HepG2 (cell line): Measurements from ENCODE around the gene TXN2. TPM values are rescaled to one million over a fixed set of nuclear protein-coding genes. Genes with fewer than 3 reads are reported as not detected.

Experiments
- ARID2 ChIP-seq: sonication (generic); formaldehyde crosslinking; IDR thresholded peaks from 2 replicates; pipeline ENCODE4 v1.8.1; 2022; ENCODE audit warnings: mild to moderate bottlenecking, missing genetic modification reagents, borderline replicate concordance
- GTF2F1 ChIP-seq: fragments of 150-350 bp; IDR thresholded peaks from 2 replicates; pipeline ENCODE4 v1.6.1; 2014; ENCODE audit warnings: low read length
- KLF9 ChIP-seq: IDR thresholded peaks from 2 replicates; pipeline ENCODE4 v1.6.1; 2016; ENCODE audit warnings: low read depth
- RFX3 ChIP-seq: IDR thresholded peaks from 2 replicates; pipeline ENCODE4 v1.6.1; 2016; ENCODE audit warnings: missing biosample characterization, missing genetic modification reagents
- ZNF232 ChIP-seq: sonication (generic); formaldehyde crosslinking; IDR thresholded peaks from 2 replicates; pipeline ENCODE4 v1.4.0; 2020; ENCODE audit warnings: missing genetic modification reagents, borderline replicate concordance
- ZSCAN20 ChIP-seq: sonication (generic); formaldehyde crosslinking; IDR thresholded peaks from 2 replicates; pipeline ENCODE4 v1.4.0; 2020; ENCODE audit warnings: missing genetic modification reagents, mild to moderate bottlenecking, borderline replicate concordance
- polyA plus RNA-seq, 8 experiments: library from polyadenylated mRNA; depleted of rRNA in 3 of 8; stranded (reverse) in 7 of 8; unstranded in 1 of 8; fragments of >200 nt; fragmentation: Illumina TruSeq in 4 of 8; extraction: Trizol in 4 of 8; gene quantifications; 2 replicates each; pipeline versions ENCODE4 v1.2.1 to v1.2.3, GENCODE V29; 2011 to 2016; ENCODE audit warnings: low read depth in 4 of 8, missing spikeins in 1 of 8, mixed read lengths in 1 of 8; ENCODE audit not compliant: insufficient read depth in 1 of 8
- total RNA-seq, 5 experiments: library from RNA; depleted of rRNA; stranded (reverse); fragments of >200 nt; fragmentation: Illumina TruSeq; extraction: Trizol; gene quantifications; 2 replicates each; pipeline ENCODE4 v1.2.3, GENCODE V29; 2016; ENCODE audit warnings: low read depth in 1 of 5
- TF ChIP-seq, protein P1 (sequence below): sonication (generic); formaldehyde crosslinking; IDR thresholded peaks from 2 replicates; pipeline ENCODE4 v1.9.0; 2021; ENCODE audit warnings: missing genetic modification reagents, borderline replicate concordance
- TF ChIP-seq, protein P2 (sequence below): sonication (generic); formaldehyde crosslinking; IDR thresholded peaks from 2 replicates; pipeline ENCODE4 v1.4.0; 2020; ENCODE audit warnings: missing genetic modification reagents, mild to moderate bottlenecking, borderline replicate concordance

Gene TXN2
- total and polyA plus RNA-seq, 2 of the 13 experiments (the other 11 are each of a cell fraction or from before 2014, with no cell fraction given), result 41.4 to 109 TPM

DNA sequence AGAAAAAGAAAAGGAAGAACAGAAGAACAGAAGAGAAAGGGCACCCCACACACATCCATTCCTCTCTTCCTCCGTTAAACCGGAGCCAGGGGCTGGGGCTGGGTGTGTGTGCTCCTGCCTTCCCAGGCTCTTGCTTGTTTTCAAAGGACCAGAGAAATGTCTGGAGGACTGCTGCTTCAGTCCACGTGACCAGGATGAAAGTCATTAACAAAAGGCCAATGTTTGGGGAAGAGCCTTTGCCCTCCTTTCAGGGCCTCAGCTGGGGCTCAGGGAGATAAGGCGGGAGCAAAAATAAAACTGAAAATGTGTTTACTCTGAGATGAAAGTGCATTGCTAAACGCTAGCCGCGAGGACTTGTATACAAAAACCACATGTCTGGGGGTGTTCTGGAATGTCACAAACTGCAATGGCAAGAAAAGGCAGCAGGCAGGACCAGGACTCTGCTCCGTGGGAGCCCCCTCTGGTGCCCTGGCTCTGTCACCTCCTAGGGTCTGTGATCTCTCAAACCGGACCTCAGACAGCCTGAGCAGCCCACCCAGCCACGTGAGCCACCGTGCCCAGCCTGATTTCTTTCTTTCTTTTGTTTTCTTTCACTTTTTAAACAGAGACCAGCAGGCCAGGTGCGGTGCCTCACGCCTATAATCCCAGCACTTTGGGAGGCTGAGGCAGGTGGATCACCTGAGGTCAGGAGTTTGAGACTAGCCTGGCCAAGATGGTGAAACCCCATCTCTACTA is 62.1 kb downstream of the TXN2 start (continued):
- TF ChIP-seq ZNF232 (CRISPR knock-in tag) (peak; percentile 56; the same call in 1 of the 2 replicates), GTF2F1 (no peak), KLF9 (CRISPR knock-in tag) (no peak), ARID2 (CRISPR knock-in tag) (no peak), RFX3 (peak; percentile 30; the same call in 1 of the 2 replicates), ZSCAN20 (CRISPR knock-in tag) (no peak)
- TF ChIP-seq, protein P1, sequence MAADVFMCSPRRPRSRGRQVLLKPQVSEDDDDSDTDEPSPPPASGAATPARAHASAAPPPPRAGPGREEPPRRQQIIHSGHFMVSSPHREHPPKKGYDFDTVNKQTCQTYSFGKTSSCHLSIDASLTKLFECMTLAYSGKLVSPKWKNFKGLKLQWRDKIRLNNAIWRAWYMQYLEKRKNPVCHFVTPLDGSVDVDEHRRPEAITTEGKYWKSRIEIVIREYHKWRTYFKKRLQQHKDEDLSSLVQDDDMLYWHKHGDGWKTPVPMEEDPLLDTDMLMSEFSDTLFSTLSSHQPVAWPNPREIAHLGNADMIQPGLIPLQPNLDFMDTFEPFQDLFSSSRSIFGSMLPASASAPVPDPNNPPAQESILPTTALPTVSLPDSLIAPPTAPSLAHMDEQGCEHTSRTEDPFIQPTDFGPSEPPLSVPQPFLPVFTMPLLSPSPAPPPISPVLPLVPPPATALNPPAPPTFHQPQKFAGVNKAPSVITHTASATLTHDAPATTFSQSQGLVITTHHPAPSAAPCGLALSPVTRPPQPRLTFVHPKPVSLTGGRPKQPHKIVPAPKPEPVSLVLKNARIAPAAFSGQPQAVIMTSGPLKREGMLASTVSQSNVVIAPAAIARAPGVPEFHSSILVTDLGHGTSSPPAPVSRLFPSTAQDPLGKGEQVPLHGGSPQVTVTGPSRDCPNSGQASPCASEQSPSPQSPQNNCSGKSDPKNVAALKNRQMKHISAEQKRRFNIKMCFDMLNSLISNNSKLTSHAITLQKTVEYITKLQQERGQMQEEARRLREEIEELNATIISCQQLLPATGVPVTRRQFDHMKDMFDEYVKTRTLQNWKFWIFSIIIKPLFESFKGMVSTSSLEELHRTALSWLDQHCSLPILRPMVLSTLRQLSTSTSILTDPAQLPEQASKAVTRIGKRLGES (CRISPR knock-in tag), result peak; percentile 41; the same call in 1 of the 2 replicates
- TF ChIP-seq, protein P2, sequence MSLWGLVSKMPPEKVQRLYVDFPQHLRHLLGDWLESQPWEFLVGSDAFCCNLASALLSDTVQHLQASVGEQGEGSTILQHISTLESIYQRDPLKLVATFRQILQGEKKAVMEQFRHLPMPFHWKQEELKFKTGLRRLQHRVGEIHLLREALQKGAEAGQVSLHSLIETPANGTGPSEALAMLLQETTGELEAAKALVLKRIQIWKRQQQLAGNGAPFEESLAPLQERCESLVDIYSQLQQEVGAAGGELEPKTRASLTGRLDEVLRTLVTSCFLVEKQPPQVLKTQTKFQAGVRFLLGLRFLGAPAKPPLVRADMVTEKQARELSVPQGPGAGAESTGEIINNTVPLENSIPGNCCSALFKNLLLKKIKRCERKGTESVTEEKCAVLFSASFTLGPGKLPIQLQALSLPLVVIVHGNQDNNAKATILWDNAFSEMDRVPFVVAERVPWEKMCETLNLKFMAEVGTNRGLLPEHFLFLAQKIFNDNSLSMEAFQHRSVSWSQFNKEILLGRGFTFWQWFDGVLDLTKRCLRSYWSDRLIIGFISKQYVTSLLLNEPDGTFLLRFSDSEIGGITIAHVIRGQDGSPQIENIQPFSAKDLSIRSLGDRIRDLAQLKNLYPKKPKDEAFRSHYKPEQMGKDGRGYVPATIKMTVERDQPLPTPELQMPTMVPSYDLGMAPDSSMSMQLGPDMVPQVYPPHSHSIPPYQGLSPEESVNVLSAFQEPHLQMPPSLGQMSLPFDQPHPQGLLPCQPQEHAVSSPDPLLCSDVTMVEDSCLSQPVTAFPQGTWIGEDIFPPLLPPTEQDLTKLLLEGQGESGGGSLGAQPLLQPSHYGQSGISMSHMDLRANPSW (CRISPR knock-in tag), result peak; percentile 93
